ENCODE results near the gene TMEM132A.

GRCh38 chr11:60953781-60954180 is 29.5 kb downstream of the TMEM132A start:
- no peak for TF ChIP-seq CTCF (IDR thresholded peaks at IDR 0.05)
- TF ChIP-seq POLR2A (IDR thresholded peaks at IDR 0.05), result no peak
